HepG2 (cell line): ENCODE measurements around the gene IGFBP6. TPM values are rescaled to one million over a fixed set of nuclear protein-coding genes. Genes with fewer than 3 reads are reported as not detected.
A peak's percentile ranks its signal among the peaks of the same experiment; 100 is the strongest.

ENCODE experiments used
- ARNTL ChIP-seq: sonication (generic); formaldehyde crosslinking; IDR thresholded peaks from 2 replicates; pipeline ENCODE4 v1.4.0; 2020; ENCODE audit warnings: mild to moderate bottlenecking, missing genetic modification reagents
- ASH2L ChIP-seq: fragments of 300-600, 200-600 bp; sonication (generic); IDR thresholded peaks from 2 replicates; pipeline ENCODE4 v1.7.0; 2017; ENCODE audit warnings: low read depth, mild to moderate bottlenecking, moderate library complexity, mixed read lengths, low read length; ENCODE audit not compliant: insufficient read length
- ELF4 ChIP-seq: sonication (generic); formaldehyde crosslinking; IDR thresholded peaks from 2 replicates; pipeline ENCODE4 v1.5.0; 2020; ENCODE audit warnings: missing genetic modification reagents, mild to moderate bottlenecking, moderate library complexity, borderline replicate concordance
- ETV5 ChIP-seq: IDR thresholded peaks from 2 replicates; pipeline ENCODE4 v1.6.1; 2018; ENCODE audit warnings: missing biosample characterization, missing genetic modification reagents, inconsistent platforms, borderline replicate concordance
- FOXM1 ChIP-seq: sonication (generic); formaldehyde crosslinking; IDR thresholded peaks from 2 replicates; pipeline ENCODE4 v1.5.0; 2020; ENCODE audit warnings: missing genetic modification reagents
- PITX1 ChIP-seq: sonication (generic); formaldehyde crosslinking; IDR thresholded peaks from 2 replicates; pipeline ENCODE4 v1.5.1; 2020; ENCODE audit warnings: mild to moderate bottlenecking, missing genetic modification reagents
- SCMH1 ChIP-seq: sonication (generic); formaldehyde crosslinking; IDR thresholded peaks from 2 replicates; pipeline ENCODE4 v1.9.0; 2021; ENCODE audit warnings: missing genetic modification reagents, mild to moderate bottlenecking, borderline replicate concordance
- SETDB1 ChIP-seq: sonication (generic); formaldehyde crosslinking; IDR thresholded peaks from 2 replicates; pipeline ENCODE4 v1.5.1; 2020; ENCODE audit warnings: missing genetic modification reagents, mild to moderate bottlenecking, borderline replicate concordance
- SIN3A ChIP-seq: IDR thresholded peaks from 2 replicates; pipeline ENCODE4 v1.6.1; 2011; ENCODE audit warnings: low read depth, mild to moderate bottlenecking, control low read depth, low read length, borderline replicate concordance
- SP2 ChIP-seq: sonication (generic); formaldehyde crosslinking; IDR thresholded peaks from 2 replicates; pipeline ENCODE4 v1.5.1; 2020; ENCODE audit warnings: mild to moderate bottlenecking, missing genetic modification reagents
- TERF1 ChIP-seq: sonication (generic); formaldehyde crosslinking; IDR thresholded peaks from 2 replicates; pipeline ENCODE4 v1.8.0; 2022; ENCODE audit warnings: mild to moderate bottlenecking, missing genetic modification reagents, moderate library complexity
- ZNF235 ChIP-seq: sonication (generic); formaldehyde crosslinking; IDR thresholded peaks from 2 replicates; pipeline ENCODE4 v1.8.1; 2023; ENCODE audit warnings: mild to moderate bottlenecking, missing genetic modification reagents, borderline replicate concordance
- ZNF281 ChIP-seq: sonication (generic); formaldehyde crosslinking; IDR thresholded peaks from 2 replicates; pipeline ENCODE4 v1.4.0; 2020; ENCODE audit warnings: missing genetic modification reagents, borderline replicate concordance
- ZNF496 ChIP-seq: sonication (generic); formaldehyde crosslinking; IDR thresholded peaks from 2 replicates; pipeline ENCODE4 v1.8.1; 2023; ENCODE audit warnings: mild to moderate bottlenecking, moderate library complexity, missing genetic modification reagents; ENCODE audit not compliant: insufficient replicate concordance
- ZNF512 ChIP-seq: sonication (generic); formaldehyde crosslinking; IDR thresholded peaks from 2 replicates; pipeline ENCODE4 v1.4.0; 2020; ENCODE audit warnings: mild to moderate bottlenecking, missing genetic modification reagents
- ZNF564 ChIP-seq: sonication (generic); formaldehyde crosslinking; IDR thresholded peaks from 2 replicates; pipeline ENCODE4 v1.8.1; 2023; ENCODE audit warnings: mild to moderate bottlenecking, missing genetic modification reagents
- ZNF607 ChIP-seq: sonication (generic); formaldehyde crosslinking; IDR thresholded peaks from 2 replicates; pipeline ENCODE4 v1.5.1; 2020; ENCODE audit warnings: missing genetic modification reagents, mild to moderate bottlenecking, borderline replicate concordance
- ZNF746 ChIP-seq: sonication (generic); formaldehyde crosslinking; IDR thresholded peaks from 2 replicates; pipeline ENCODE4 v1.8.0; 2022; ENCODE audit warnings: mild to moderate bottlenecking, missing genetic modification reagents
- ZNF850 ChIP-seq: sonication (generic); formaldehyde crosslinking; conservative IDR thresholded peaks from 2 replicates; pipeline ENCODE4 v1.9.0; 2021; ENCODE audit warnings: mild to moderate bottlenecking, missing genetic modification reagents
- polyA plus RNA-seq, 8 experiments: library from polyadenylated mRNA; depleted of rRNA in 3 of 8; stranded (reverse) in 7 of 8; unstranded in 1 of 8; fragments of >200 nt; fragmentation: Illumina TruSeq in 4 of 8; extraction: Trizol in 4 of 8; gene quantifications; 2 replicates each; pipeline versions ENCODE4 v1.2.1 to v1.2.3, GENCODE V29; 2011 to 2016; ENCODE audit warnings: low read depth in 4 of 8, missing spikeins in 1 of 8, mixed read lengths in 1 of 8; ENCODE audit not compliant: insufficient read depth in 1 of 8
- total RNA-seq, 5 experiments: library from RNA; depleted of rRNA; stranded (reverse); fragments of >200 nt; fragmentation: Illumina TruSeq; extraction: Trizol; gene quantifications; 2 replicates each; pipeline ENCODE4 v1.2.3, GENCODE V29; 2016; ENCODE audit warnings: low read depth in 1 of 5

The IGFBP6 gene
- total and polyA plus RNA-seq, 2 of the 13 experiments (the other 11 are each of a cell fraction or from before 2014, with no cell fraction given): 3.9 to 25.2 TPM

GRCh38 chr12:53051058-53051880 lies 46.2 kb upstream of the IGFBP6 start (continued):
- TF ChIP-seq ZNF235 (CRISPR knock-in tag): peak; percentile 53; the same call in 1 of the 2 replicates
- no peak for TF ChIP-seq SCMH1
- TF ChIP-seq ETV5 (CRISPR knock-in tag): peak; percentile 50; the same call in 1 of the 2 replicates
- TF ChIP-seq SP2: no peak; the same call in 1 of the 2 replicates
- no peak for TF ChIP-seq FOXM1
- no peak for TF ChIP-seq TERF1 (CRISPR knock-in tag)
- peak; percentile 96 for TF ChIP-seq ZNF281 (CRISPR knock-in tag)
- no peak for TF ChIP-seq ZNF512 (CRISPR knock-in tag)
- no peak for TF ChIP-seq ZNF850 (CRISPR knock-in tag)
- peak; percentile 68; the same call in 1 of the 2 replicates for TF ChIP-seq SIN3A
- no peak for TF ChIP-seq ZNF746
- TF ChIP-seq SETDB1 (CRISPR knock-in tag): no peak
- TF ChIP-seq ZNF607 (CRISPR knock-in tag): peak; percentile 68; the same call in 1 of the 2 replicates
- 0 out of 2 replicates have a peak, but pooled peaks have one; percentile 57 for TF ChIP-seq ELF4 (CRISPR knock-in tag)
- TF ChIP-seq PITX1 (CRISPR knock-in tag): peak; percentile 77
- TF ChIP-seq ARNTL (CRISPR knock-in tag): peak; percentile 97
- TF ChIP-seq ZNF496 (CRISPR knock-in tag): no peak
- TF ChIP-seq ZNF564 (CRISPR knock-in tag): peak; percentile 57; the same call in 1 of the 2 replicates
- TF ChIP-seq ASH2L: peak; percentile 22
